DND-41 (cell line): ENCODE measurements around the gene FSD1L.

Experiments
- CTCF ChIP-seq: IDR thresholded peaks from 2 replicates; pipeline ENCODE4 v1.5.1; 2012; ENCODE audit warnings: borderline replicate concordance, low read length, moderate library complexity, mild to moderate bottlenecking; ENCODE audit not compliant: poor library complexity, severe bottlenecking; ENCODE audit errors: extremely low read depth
- EZH2 ChIP-seq: IDR thresholded peaks from 3 replicates; pipeline ENCODE4 v1.6.1; 2012; ENCODE audit warnings: borderline replicate concordance, low read depth, mild to moderate bottlenecking, moderate library complexity, low read length, inconsistent platforms; ENCODE audit not compliant: severe bottlenecking

GRCh38 chr9:105415662-105415980 is 32.2 kb upstream of the FSD1L start:
- TF ChIP-seq CTCF (no peak), EZH2 (no peak)
